Measurements from ENCODE around the gene ZBTB21. TPM values are rescaled to one million over a fixed set of nuclear protein-coding genes. Genes with fewer than 3 reads are reported as not detected.

ZBTB21 gene
- total RNA-seq, 1 donor from 2014 or later = 11.7 TPM

- DNase-seq = no peak
Observed at GRCh38 chr21:42039911-42040351, 29.8 kb upstream of the ZBTB21 start.

GRCh38 chr21:42039470-42039901 lies 29.3 kb upstream of the ZBTB21 start:
- no peak for DNase-seq

- no peak for DNase-seq
Observed at GRCh38 chr21:42038826-42039425, 28.8 kb upstream of the ZBTB21 start.

- no peak for DNase-seq
Observed at GRCh38 chr21:42038393-42038792, 28.2 kb upstream of the ZBTB21 start.

- no peak for DNase-seq
Observed at GRCh38 chr21:42037943-42038342, 27.8 kb upstream of the ZBTB21 start.

- no peak for DNase-seq
Observed at GRCh38 chr21:42037516-42037915, 27.4 kb upstream of the ZBTB21 start.

GRCh38 chr21:42036313-42036712 lies 26.2 kb upstream of the ZBTB21 start:
- no peak for DNase-seq

- DNase-seq = no peak
Observed at GRCh38 chr21:42032968-42033367, 22.8 kb upstream of the ZBTB21 start.

GRCh38 chr21:42032266-42032665 lies 22.1 kb upstream of the ZBTB21 start:
- no peak for DNase-seq

GRCh38 chr21:42031816-42032215 lies 21.7 kb upstream of the ZBTB21 start:
- no peak for DNase-seq

GRCh38 chr21:42031241-42031640 lies 21.1 kb upstream of the ZBTB21 start:
- no peak for DNase-seq

- no peak for DNase-seq
Observed at GRCh38 chr21:42030311-42030710, 20.2 kb upstream of the ZBTB21 start.

GRCh38 chr21:42028766-42029425 lies 18.7 kb upstream of the ZBTB21 start:
- no peak for DNase-seq

- DNase-seq = no peak
Observed at GRCh38 chr21:42027822-42028765, 17.9 kb upstream of the ZBTB21 start.

GRCh38 chr21:42027085-42027821 lies 17.1 kb upstream of the ZBTB21 start:
- no peak for DNase-seq

- DNase-seq = no peak
Observed at GRCh38 chr21:42026082-42026435, 15.9 kb upstream of the ZBTB21 start.

GRCh38 chr21:42025376-42026081 lies 15.4 kb upstream of the ZBTB21 start:
- DNase-seq = no peak

GRCh38 chr21:42022906-42023305 lies 12.7 kb upstream of the ZBTB21 start:
- no peak for DNase-seq

GRCh38 chr21:42022091-42022430 lies 11.9 kb upstream of the ZBTB21 start:
- DNase-seq = no peak

- peak; percentile 15 for DNase-seq
Observed at GRCh38 chr21:42021371-42022090, 11.4 kb upstream of the ZBTB21 start.

- DNase-seq = no peak
Observed at GRCh38 chr21:42019706-42020105, 9.5 kb upstream of the ZBTB21 start.
